WTC11 (cell line): Measurements from ENCODE around the gene TINAGL1.

Experiments used
- FOXJ3 ChIP-seq: sonication (generic); formaldehyde crosslinking; IDR thresholded peaks from 2 replicates; pipeline ENCODE4 v1.9.0; 2021; ENCODE audit warnings: missing genetic modification reagents, mild to moderate bottlenecking, borderline replicate concordance
- FOXP1 ChIP-seq: sonication (generic); formaldehyde crosslinking; IDR thresholded peaks from 2 replicates; pipeline ENCODE4 v1.8.0; 2022; ENCODE audit warnings: missing genetic modification reagents, mild to moderate bottlenecking, moderate library complexity, borderline replicate concordance
- NFE2L1 ChIP-seq: sonication (generic); formaldehyde crosslinking; IDR thresholded peaks from 2 replicates; pipeline ENCODE4 v1.8.1; 2023; ENCODE audit warnings: missing genetic modification reagents
- NFYB ChIP-seq: sonication (generic); formaldehyde crosslinking; conservative IDR thresholded peaks from 2 replicates; pipeline ENCODE4 v1.8.0; 2022; ENCODE audit warnings: low read depth, missing genetic modification reagents
- NR2C2 ChIP-seq: sonication (generic); formaldehyde crosslinking; IDR thresholded peaks from 2 replicates; pipeline ENCODE4 v1.8.0; 2022; ENCODE audit warnings: mild to moderate bottlenecking, missing genetic modification reagents
- NR3C1 ChIP-seq: sonication (generic); formaldehyde crosslinking; conservative IDR thresholded peaks from 2 replicates; pipeline ENCODE4 v1.8.1; 2023; ENCODE audit warnings: low read depth, mild to moderate bottlenecking, missing genetic modification reagents
- ZNF263 ChIP-seq: sonication (generic); formaldehyde crosslinking; IDR thresholded peaks from 2 replicates; pipeline ENCODE4 v1.8.1; 2022; ENCODE audit warnings: low read depth, mild to moderate bottlenecking, moderate library complexity, missing genetic modification reagents
- TF ChIP-seq, protein P1 (sequence below): sonication (generic); formaldehyde crosslinking; IDR thresholded peaks from 2 replicates; pipeline ENCODE4 v1.8.0; 2022; ENCODE audit warnings: mild to moderate bottlenecking, missing genetic modification reagents
- TF ChIP-seq, protein P2 (sequence below): fragments of 200-600 bp; IDR thresholded peaks from 2 replicates; pipeline ENCODE4 v1.8.0; 2022; ENCODE audit warnings: antibody characterized with exemption
- TF ChIP-seq, protein P3 (sequence below): sonication (generic); formaldehyde crosslinking; IDR thresholded peaks from 2 replicates; pipeline ENCODE4 v1.8.0; 2023; ENCODE audit warnings: mild to moderate bottlenecking, missing genetic modification reagents
- TF ChIP-seq, protein P4 (sequence below): sonication (generic); formaldehyde crosslinking; IDR thresholded peaks from 2 replicates; pipeline ENCODE4 v1.8.0; 2022; ENCODE audit warnings: mild to moderate bottlenecking, missing genetic modification reagents
- TF ChIP-seq, protein P5 (sequence below): sonication (generic); formaldehyde crosslinking; IDR thresholded peaks from 2 replicates; pipeline ENCODE4 v1.8.1; 2022; ENCODE audit warnings: low read depth, mild to moderate bottlenecking, moderate library complexity, missing genetic modification reagents, borderline replicate concordance

DNA sequence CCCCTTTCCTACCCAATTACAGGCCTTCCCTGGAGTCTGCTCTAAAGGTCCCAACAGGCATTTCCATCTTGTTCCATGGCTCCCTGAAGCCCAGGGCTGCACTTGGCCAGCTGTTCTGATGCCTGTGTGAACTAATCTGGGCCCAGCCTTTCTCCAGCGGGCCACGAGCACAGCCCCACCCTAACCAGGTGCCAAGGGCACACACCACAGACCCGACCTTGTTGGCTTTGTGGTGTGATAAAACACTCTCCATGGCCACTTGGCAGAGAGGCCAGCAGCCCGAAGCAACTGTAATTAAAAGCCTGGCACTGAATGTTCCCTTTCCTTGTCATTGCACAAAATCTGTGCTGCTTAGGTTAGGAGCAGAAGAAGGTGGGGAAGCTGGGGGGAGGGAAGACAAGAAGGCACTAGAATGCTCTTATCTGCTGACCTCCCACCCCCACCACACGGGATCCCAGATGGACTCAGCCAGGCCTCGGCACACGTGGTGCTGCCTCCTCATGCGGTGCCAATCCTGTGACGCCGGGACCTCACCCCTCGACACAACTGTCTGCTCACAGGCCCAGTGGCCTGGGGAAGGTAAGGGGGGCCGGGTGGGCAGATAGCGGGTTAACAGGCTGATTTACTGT lies 51.1 kb downstream of the TINAGL1 start:
- TF ChIP-seq, protein P1, sequence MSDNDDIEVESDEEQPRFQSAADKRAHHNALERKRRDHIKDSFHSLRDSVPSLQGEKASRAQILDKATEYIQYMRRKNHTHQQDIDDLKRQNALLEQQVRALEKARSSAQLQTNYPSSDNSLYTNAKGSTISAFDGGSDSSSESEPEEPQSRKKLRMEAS (CRISPR knock-in tag) = no peak
- TF ChIP-seq FOXJ3 (CRISPR knock-in tag) = no peak
- no peak for TF ChIP-seq NFYB (CRISPR knock-in tag)
- TF ChIP-seq, protein P2, sequence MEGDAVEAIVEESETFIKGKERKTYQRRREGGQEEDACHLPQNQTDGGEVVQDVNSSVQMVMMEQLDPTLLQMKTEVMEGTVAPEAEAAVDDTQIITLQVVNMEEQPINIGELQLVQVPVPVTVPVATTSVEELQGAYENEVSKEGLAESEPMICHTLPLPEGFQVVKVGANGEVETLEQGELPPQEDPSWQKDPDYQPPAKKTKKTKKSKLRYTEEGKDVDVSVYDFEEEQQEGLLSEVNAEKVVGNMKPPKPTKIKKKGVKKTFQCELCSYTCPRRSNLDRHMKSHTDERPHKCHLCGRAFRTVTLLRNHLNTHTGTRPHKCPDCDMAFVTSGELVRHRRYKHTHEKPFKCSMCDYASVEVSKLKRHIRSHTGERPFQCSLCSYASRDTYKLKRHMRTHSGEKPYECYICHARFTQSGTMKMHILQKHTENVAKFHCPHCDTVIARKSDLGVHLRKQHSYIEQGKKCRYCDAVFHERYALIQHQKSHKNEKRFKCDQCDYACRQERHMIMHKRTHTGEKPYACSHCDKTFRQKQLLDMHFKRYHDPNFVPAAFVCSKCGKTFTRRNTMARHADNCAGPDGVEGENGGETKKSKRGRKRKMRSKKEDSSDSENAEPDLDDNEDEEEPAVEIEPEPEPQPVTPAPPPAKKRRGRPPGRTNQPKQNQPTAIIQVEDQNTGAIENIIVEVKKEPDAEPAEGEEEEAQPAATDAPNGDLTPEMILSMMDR = no peak
- TF ChIP-seq, protein P3, sequence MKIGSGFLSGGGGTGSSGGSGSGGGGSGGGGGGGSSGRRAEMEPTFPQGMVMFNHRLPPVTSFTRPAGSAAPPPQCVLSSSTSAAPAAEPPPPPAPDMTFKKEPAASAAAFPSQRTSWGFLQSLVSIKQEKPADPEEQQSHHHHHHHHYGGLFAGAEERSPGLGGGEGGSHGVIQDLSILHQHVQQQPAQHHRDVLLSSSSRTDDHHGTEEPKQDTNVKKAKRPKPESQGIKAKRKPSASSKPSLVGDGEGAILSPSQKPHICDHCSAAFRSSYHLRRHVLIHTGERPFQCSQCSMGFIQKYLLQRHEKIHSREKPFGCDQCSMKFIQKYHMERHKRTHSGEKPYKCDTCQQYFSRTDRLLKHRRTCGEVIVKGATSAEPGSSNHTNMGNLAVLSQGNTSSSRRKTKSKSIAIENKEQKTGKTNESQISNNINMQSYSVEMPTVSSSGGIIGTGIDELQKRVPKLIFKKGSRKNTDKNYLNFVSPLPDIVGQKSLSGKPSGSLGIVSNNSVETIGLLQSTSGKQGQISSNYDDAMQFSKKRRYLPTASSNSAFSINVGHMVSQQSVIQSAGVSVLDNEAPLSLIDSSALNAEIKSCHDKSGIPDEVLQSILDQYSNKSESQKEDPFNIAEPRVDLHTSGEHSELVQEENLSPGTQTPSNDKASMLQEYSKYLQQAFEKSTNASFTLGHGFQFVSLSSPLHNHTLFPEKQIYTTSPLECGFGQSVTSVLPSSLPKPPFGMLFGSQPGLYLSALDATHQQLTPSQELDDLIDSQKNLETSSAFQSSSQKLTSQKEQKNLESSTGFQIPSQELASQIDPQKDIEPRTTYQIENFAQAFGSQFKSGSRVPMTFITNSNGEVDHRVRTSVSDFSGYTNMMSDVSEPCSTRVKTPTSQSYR (CRISPR knock-in tag) = no peak
- TF ChIP-seq, protein P4, sequence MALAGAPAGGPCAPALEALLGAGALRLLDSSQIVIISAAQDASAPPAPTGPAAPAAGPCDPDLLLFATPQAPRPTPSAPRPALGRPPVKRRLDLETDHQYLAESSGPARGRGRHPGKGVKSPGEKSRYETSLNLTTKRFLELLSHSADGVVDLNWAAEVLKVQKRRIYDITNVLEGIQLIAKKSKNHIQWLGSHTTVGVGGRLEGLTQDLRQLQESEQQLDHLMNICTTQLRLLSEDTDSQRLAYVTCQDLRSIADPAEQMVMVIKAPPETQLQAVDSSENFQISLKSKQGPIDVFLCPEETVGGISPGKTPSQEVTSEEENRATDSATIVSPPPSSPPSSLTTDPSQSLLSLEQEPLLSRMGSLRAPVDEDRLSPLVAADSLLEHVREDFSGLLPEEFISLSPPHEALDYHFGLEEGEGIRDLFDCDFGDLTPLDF (CRISPR knock-in tag) = no peak
- TF ChIP-seq, protein P5, sequence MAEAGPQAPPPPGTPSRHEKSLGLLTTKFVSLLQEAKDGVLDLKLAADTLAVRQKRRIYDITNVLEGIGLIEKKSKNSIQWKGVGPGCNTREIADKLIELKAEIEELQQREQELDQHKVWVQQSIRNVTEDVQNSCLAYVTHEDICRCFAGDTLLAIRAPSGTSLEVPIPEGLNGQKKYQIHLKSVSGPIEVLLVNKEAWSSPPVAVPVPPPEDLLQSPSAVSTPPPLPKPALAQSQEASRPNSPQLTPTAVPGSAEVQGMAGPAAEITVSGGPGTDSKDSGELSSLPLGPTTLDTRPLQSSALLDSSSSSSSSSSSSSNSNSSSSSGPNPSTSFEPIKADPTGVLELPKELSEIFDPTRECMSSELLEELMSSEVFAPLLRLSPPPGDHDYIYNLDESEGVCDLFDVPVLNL (CRISPR knock-in tag) = no peak
- no peak for TF ChIP-seq ZNF263
- no peak for TF ChIP-seq NR3C1 (CRISPR knock-in tag)
- TF ChIP-seq FOXP1 (CRISPR knock-in tag) = no peak
- TF ChIP-seq NFE2L1 (CRISPR knock-in tag) = no peak
- TF ChIP-seq NR2C2 (CRISPR knock-in tag) = no peak
